Neural cell (in vitro differentiated cells): Measurements from ENCODE around the gene PHF5A. TPM values are rescaled to one million over a fixed set of nuclear protein-coding genes. Genes with fewer than 3 reads are reported as not detected.

ENCODE experiments used
- H2AFZ ChIP-seq: fragments of 200-600, 300-800 bp; sonication (generic), shearing (Covaris generic); 2 replicates; pipeline ENCODE4 v1.6.0; 2014; ENCODE audit warnings: low read depth, mild to moderate bottlenecking, antibody characterized with exemption, low read length, moderate library complexity
- H3F3A ChIP-seq: fragments of 200-600 bp; shearing (Covaris generic); 2 replicates; pipeline ENCODE4 v1.6.1; 2016; ENCODE audit warnings: mild to moderate bottlenecking, moderate library complexity, mixed read lengths, antibody characterized with exemption, low read length; ENCODE audit not compliant: insufficient read depth, poor library complexity, severe bottlenecking
- H3K27ac ChIP-seq: fragments of 200-600, 300-800 bp; sonication (generic), shearing (Covaris generic); 2 replicates; pipeline ENCODE4 v1.5.1; 2014; ENCODE audit warnings: mild to moderate bottlenecking, low read length, moderate library complexity
- H3K27me3 ChIP-seq: fragments of 300-800, 200-600 bp; sonication (generic), shearing (Covaris generic); 2 replicates; pipeline ENCODE4 v1.6.0; 2014; ENCODE audit warnings: mild to moderate bottlenecking, low read depth, low read length, moderate library complexity; ENCODE audit not compliant: insufficient read depth
- H3K36me3 ChIP-seq: fragments of 300-800, 200-600 bp; sonication (generic), shearing (Covaris generic); 2 replicates; pipeline ENCODE4 v1.5.1; 2014; ENCODE audit warnings: mild to moderate bottlenecking, antibody characterized with exemption, low read length, moderate library complexity; ENCODE audit not compliant: insufficient read depth
- H3K4me2 ChIP-seq: fragments of 300-800, 200-600 bp; sonication (generic), shearing (Covaris generic); 2 replicates; pipeline ENCODE4 v1.6.0; 2014; ENCODE audit warnings: mild to moderate bottlenecking, low read length
- H3K4me3 ChIP-seq: fragments of 300-800, 200-600 bp; sonication (generic), shearing (Covaris generic); 2 replicates; pipeline ENCODE4 v1.5.1; 2014; ENCODE audit warnings: mild to moderate bottlenecking, low read length, moderate library complexity
- H3K79me2 ChIP-seq: fragments of 200-600 bp; shearing (Covaris generic); replicated peaks from 2 replicates; pipeline ENCODE4 v1.6.0; 2014; ENCODE audit warnings: mild to moderate bottlenecking, low read length, moderate library complexity; ENCODE audit not compliant: insufficient read depth
- H3K9ac ChIP-seq: fragments of 300-800, 200-600 bp; sonication (generic), shearing (Covaris generic); 2 replicates; pipeline ENCODE4 v1.6.1; 2016; ENCODE audit warnings: mild to moderate bottlenecking, low read length, mixed read lengths
- H3K9me2 ChIP-seq: fragments of 200-600 bp; shearing (Covaris generic); 2 replicates; pipeline ENCODE4 v1.6.1; 2016; ENCODE audit warnings: mild to moderate bottlenecking, low read length, mixed read lengths; ENCODE audit not compliant: insufficient read depth
- H3K9me3 ChIP-seq: fragments of 200-600, 300-800 bp; sonication (generic), shearing (Covaris generic); 2 replicates; pipeline ENCODE4 v1.6.1; 2016; ENCODE audit warnings: mild to moderate bottlenecking, mixed run types, low read length, moderate library complexity, mixed read lengths
- H4K20me1 ChIP-seq: fragments of 200-600 bp; shearing (Covaris generic); 2 replicates; pipeline ENCODE4 v1.6.1; 2016; ENCODE audit warnings: mild to moderate bottlenecking, mixed run types; ENCODE audit not compliant: insufficient read depth
- EP300 ChIP-seq: fragments of 450-650 bp; conservative IDR thresholded peaks from 2 replicates; pipeline ENCODE4 v1.6.1; 2014; ENCODE audit warnings: antibody characterized with exemption, mild to moderate bottlenecking, moderate library complexity; ENCODE audit not compliant: poor library complexity, severe bottlenecking
- EZH2 ChIP-seq: fragments of 200-600, 300-800 bp; shearing (Covaris generic), sonication (generic); IDR thresholded peaks from 2 replicates; pipeline ENCODE4 v1.6.1; 2014; ENCODE audit warnings: antibody characterized with exemption, low read length, borderline replicate concordance, mild to moderate bottlenecking; ENCODE audit not compliant: insufficient read depth, poor library complexity, severe bottlenecking
- MXI1 ChIP-seq: fragments of 450-650 bp; conservative IDR thresholded peaks from 2 replicates; pipeline ENCODE4 v1.6.1; 2014; ENCODE audit warnings: antibody characterized with exemption, mild to moderate bottlenecking; ENCODE audit not compliant: poor library complexity, severe bottlenecking
- POLR2AphosphoS5 ChIP-seq: IDR thresholded peaks from 2 replicates; pipeline ENCODE4 v1.6.1; 2012
- RAD21 ChIP-seq: fragments of 450-650 bp; conservative IDR thresholded peaks from 2 replicates; pipeline ENCODE4 v1.6.1; 2014; ENCODE audit warnings: antibody characterized with exemption, mild to moderate bottlenecking, moderate library complexity
- SMC3 ChIP-seq: fragments of 450-650 bp; conservative IDR thresholded peaks from 2 replicates; pipeline ENCODE4 v1.6.1; 2014; ENCODE audit warnings: antibody characterized with exemption, mild to moderate bottlenecking, moderate library complexity; ENCODE audit not compliant: poor library complexity
- TAF1 ChIP-seq: IDR thresholded peaks from 2 replicates; pipeline ENCODE4 v1.6.1; 2012; ENCODE audit warnings: low read depth
- polyA plus RNA-seq: library from polyadenylated mRNA; depleted of rRNA; stranded (reverse); fragments of >200 nt; gene quantifications from 2 replicates; pipeline ENCODE4 v1.2.3, GENCODE V29; 2014
- TF ChIP-seq, protein P1 (sequence below): IDR thresholded peaks from 2 replicates; pipeline ENCODE4 v1.6.1; 2012; ENCODE audit warnings: borderline replicate concordance
- TF ChIP-seq, protein P2 (sequence below): fragments of 450-650 bp; IDR thresholded peaks from 2 replicates; pipeline ENCODE4 v1.5.1; 2014; ENCODE audit warnings: antibody characterized with exemption, mild to moderate bottlenecking, moderate library complexity; ENCODE audit not compliant: poor library complexity, severe bottlenecking

Gene PHF5A
- polyA plus RNA-seq, 1 donor from 2014 or later, result 148 TPM

DNA sequence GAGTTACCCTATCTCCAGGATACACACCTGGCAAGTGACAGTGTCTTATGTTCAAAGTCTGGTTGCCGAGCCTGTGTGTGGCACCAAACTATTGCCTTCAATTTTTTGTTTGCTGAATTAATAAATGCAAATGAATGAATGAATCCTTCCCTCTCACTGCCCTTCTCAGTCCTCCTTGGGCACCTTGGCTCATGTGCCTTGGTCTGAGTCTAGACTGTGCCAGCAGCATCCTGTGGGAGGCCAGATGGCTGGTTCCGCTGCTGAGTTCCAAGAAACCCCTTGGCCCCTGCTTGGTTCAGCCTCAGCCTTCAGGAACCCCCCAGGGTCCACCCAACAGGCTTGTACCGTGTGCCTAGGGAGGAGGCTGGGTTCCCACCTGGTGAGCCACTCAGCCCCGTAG lies 52.9 kb downstream of the PHF5A start:
- Histone ChIP-seq H3K36me3 (no peaks in the 10 kb centered on the region), H3K79me2 (no peaks in the 10 kb centered on the region), H4K20me1 (no peaks in the 10 kb centered on the region), H3F3A (no peaks in the 10 kb centered on the region), H3K9ac (no peak overlapping the region), H3K4me3 (no peak overlapping the region), H3K27me3 (no peaks in the 10 kb centered on the region), H3K4me2 (no peak overlapping the region), H3K9me2 (no peaks in the 10 kb centered on the region), H3K9me3 (no peaks in the 10 kb centered on the region), H2AFZ (no peak overlapping the region), H3K27ac (no peak overlapping the region)
- TF ChIP-seq, protein P1, sequence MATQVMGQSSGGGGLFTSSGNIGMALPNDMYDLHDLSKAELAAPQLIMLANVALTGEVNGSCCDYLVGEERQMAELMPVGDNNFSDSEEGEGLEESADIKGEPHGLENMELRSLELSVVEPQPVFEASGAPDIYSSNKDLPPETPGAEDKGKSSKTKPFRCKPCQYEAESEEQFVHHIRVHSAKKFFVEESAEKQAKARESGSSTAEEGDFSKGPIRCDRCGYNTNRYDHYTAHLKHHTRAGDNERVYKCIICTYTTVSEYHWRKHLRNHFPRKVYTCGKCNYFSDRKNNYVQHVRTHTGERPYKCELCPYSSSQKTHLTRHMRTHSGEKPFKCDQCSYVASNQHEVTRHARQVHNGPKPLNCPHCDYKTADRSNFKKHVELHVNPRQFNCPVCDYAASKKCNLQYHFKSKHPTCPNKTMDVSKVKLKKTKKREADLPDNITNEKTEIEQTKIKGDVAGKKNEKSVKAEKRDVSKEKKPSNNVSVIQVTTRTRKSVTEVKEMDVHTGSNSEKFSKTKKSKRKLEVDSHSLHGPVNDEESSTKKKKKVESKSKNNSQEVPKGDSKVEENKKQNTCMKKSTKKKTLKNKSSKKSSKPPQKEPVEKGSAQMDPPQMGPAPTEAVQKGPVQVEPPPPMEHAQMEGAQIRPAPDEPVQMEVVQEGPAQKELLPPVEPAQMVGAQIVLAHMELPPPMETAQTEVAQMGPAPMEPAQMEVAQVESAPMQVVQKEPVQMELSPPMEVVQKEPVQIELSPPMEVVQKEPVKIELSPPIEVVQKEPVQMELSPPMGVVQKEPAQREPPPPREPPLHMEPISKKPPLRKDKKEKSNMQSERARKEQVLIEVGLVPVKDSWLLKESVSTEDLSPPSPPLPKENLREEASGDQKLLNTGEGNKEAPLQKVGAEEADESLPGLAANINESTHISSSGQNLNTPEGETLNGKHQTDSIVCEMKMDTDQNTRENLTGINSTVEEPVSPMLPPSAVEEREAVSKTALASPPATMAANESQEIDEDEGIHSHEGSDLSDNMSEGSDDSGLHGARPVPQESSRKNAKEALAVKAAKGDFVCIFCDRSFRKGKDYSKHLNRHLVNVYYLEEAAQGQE, result no peak
- TF ChIP-seq EP300, result no peak
- no peak for TF ChIP-seq TAF1
- no peak for TF ChIP-seq SMC3
- no peak for TF ChIP-seq POLR2AphosphoS5
- no peak for TF ChIP-seq MXI1
- TF ChIP-seq, protein P2, sequence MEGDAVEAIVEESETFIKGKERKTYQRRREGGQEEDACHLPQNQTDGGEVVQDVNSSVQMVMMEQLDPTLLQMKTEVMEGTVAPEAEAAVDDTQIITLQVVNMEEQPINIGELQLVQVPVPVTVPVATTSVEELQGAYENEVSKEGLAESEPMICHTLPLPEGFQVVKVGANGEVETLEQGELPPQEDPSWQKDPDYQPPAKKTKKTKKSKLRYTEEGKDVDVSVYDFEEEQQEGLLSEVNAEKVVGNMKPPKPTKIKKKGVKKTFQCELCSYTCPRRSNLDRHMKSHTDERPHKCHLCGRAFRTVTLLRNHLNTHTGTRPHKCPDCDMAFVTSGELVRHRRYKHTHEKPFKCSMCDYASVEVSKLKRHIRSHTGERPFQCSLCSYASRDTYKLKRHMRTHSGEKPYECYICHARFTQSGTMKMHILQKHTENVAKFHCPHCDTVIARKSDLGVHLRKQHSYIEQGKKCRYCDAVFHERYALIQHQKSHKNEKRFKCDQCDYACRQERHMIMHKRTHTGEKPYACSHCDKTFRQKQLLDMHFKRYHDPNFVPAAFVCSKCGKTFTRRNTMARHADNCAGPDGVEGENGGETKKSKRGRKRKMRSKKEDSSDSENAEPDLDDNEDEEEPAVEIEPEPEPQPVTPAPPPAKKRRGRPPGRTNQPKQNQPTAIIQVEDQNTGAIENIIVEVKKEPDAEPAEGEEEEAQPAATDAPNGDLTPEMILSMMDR, result no peak
- TF ChIP-seq RAD21, result no peak
- no peak for TF ChIP-seq EZH2

DNA sequence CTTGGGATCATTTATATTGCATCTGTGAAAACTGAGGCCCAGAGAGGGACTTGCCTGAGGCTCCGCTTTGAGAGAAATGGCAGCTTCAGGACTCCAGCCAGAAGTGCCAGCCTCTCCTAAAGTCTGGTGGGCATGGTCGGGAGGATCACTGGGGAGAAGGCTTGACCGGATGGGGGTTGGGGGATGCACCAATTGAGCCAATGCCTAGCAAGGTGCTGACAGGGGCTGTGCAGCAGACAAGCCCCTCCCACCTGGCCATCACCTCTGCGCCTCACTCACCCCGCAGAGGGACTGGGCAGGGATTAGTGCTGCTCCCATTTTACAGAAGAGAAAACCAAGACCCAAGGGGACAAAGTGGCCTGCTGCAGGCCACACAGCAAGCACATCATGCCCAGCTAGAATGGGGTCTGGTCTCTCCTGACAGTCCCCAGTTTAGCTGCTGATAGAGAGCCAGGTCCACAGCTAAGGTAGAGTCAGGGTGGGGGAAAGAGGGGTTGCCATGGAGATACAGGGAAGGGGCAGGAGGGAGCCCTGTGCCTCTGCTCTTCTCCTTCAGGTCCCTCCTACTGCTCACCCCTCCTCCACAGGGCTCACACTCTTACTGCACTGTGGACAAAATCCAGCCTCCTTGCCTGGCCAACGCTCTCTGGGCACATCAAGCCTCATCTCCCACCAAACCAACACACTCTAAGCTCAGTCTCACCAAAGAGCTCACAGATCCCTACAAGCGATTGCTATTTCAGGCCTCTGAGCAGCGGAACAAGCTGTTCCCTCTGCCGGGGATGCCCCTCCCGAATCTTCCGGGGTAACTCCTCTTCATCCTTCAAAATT lies 57.3 kb downstream of the PHF5A start:
- no peaks in the 10 kb centered on the region for H3K27me3 ChIP-seq
- H3K4me3 ChIP-seq, result no peak overlapping the region
- H2AFZ ChIP-seq, result no peak overlapping the region
- no peaks in the 10 kb centered on the region for H4K20me1 ChIP-seq
- H3F3A ChIP-seq, result no peaks in the 10 kb centered on the region
- H3K36me3 ChIP-seq, result no peaks in the 10 kb centered on the region
- H3K79me2 ChIP-seq, result no peaks in the 10 kb centered on the region
- no peak for TF ChIP-seq SMC3
- TF ChIP-seq MXI1, result no peak
- TF ChIP-seq, protein P1, result no peak
- TF ChIP-seq EP300, result no peak
- no peak for TF ChIP-seq POLR2AphosphoS5
- no peak for TF ChIP-seq RAD21
- H3K4me2 ChIP-seq, result no peak overlapping the region
- no peak overlapping the region for H3K27ac ChIP-seq
- no peaks in the 10 kb centered on the region for H3K9me2 ChIP-seq
- H3K9ac ChIP-seq, result no peak overlapping the region
- H3K9me3 ChIP-seq, result no peaks in the 10 kb centered on the region
